GM18873 (cell line): Measurements from ENCODE around the gene PLSCR3.

Source experiments
- ATAC-seq: cut with Tn5 transposase; IDR thresholded peaks from one replicate; pipeline ENCODE4 v1.9.1; 2021; ENCODE audit warnings: mild to moderate bottlenecking, moderate library complexity, moderate number of reproducible peaks; ENCODE audit not compliant: unreplicated experiment, low FRiP score

PLSCR3 gene

DNA sequence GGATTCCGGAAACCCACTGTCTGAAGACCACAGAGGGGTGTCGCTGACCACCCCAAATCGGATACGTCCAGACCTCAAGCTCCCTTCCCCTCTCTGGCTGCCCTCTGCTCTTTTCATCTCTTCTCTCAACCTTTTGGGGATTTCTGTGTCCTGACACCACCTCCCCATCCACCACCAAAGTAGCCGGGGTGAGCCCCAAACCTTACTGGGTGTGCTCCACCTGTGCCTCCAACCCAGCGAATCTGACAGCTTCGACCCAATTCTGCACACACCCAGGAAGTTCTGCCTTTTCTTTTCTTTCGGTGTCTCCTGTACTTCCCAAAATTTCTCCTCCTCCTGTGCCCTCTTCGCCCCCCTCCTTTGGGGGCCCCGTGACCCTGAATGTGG, 41.8 kb downstream of the PLSCR3 start:
- no peak for ATAC-seq

DNA sequence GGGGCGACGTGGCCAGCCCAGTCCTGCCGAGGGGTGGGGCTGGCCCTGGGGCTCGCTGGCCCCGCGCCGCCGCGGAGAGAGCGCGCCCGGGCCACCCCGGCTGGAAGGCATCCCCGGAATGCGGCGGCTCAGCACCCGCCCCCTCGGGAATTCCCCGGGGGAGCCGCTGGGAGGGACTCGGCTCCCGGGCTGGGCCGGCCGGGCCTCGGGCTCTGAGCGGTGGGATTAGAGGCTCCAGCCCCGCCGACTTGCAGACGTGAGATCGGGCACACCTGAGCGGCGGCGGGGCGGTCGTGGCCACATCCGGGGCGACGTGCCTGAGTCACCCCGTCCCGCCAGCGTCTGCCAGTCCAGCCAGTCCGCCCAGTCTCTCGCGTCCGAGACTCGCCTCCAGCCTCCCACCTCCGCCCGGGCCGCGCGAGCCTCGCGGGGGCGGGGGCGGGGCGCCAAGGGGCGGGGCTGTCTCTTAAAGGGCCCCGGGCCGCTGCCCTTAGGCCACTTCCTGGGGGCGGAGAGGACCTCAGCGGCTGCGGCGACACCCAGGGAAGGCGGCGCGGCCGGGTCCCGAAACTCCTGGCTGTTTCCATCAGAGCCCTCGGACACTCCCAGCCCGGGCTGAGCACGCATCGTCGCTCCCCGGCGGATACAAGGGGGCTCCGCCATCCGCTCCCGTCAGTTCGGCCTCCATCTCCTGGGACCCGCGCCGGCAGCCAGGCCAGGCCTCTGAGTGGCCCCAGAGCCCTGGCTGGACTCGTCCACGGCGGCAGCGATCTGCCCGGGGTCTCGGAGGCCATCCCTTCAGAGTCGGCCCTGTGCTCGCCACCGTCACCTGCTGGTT, 42.4 kb downstream of the PLSCR3 start, which contains the start of gene KCTD11:
KCTD11 (plus strand) TSS at position 498 of the 838 bp plus-strand sequence.
- peak; percentile 50 for ATAC-seq

- ATAC-seq = no peak
Observed at GRCh38 chr17:7348478-7349242, 45.7 kb downstream of the PLSCR3 start.

- ATAC-seq = no peak
Observed at GRCh38 chr17:7347630-7348477, 46.5 kb downstream of the PLSCR3 start.

DNA sequence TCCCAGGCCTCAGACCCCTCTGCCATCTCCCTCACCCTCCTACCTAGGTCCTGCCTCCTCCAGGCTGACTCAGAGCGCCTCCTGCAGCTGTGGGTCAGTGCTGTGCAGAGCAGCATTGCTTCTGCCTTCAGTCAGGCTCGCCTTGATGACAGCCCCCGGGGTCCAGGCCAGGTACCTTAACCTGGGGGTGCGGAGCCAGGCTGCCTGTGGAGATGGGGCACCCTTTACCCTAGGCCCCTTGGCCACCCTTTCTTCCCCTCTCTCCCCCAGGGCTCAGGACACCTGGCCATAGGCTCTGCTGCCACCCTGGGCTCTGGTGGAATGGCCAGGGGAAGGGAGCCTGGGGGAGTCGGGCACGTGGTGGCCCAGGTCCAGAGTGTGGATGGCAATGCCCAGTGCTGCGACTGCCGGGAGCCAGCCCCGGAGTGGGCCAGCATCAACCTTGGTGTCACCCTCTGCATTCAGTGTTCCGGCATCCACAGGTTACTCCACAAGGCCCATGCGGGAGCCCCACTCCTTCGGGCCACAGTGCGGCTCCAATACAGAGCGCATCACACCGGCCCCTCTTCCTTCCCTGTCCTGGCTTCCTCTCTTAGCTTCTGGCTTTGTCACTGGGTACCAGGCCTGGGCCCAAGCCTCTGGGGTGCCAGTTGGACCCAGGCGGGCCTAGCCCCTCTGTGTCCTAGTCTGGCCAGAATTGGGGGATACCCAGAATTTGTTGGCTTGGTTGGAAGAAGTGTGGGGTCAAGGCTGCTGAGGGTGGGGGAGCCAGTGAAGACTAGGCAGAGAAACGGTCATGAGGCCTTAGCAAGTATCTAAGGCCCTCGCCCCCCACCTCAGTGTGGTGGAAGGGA, 47.3 kb downstream of the PLSCR3 start:
- no peak for ATAC-seq

DNA sequence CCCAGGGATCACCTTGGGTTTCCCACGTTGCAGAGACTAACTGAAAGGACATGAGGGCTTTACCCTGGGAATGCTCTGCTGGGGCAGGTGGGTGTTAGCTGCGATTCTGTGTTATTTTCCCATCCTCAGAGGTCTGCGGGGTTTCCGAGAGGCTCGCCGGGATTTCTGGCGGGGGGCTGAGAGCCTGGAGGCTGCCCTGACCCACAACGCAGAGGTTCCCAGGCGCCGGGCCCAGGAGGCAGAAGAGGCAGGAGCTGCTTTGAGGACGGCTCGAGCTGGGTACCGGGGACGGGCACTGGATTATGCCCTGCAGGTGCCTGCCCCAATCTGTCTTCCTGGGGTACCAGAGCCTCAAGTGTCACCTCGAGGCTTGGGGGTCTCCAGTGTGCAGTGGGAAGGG, 51.1 kb downstream of the PLSCR3 start:
- no peak for ATAC-seq

- no peak for ATAC-seq
Observed at GRCh38 chr17:7341842-7342241, 52.5 kb downstream of the PLSCR3 start.

DNA sequence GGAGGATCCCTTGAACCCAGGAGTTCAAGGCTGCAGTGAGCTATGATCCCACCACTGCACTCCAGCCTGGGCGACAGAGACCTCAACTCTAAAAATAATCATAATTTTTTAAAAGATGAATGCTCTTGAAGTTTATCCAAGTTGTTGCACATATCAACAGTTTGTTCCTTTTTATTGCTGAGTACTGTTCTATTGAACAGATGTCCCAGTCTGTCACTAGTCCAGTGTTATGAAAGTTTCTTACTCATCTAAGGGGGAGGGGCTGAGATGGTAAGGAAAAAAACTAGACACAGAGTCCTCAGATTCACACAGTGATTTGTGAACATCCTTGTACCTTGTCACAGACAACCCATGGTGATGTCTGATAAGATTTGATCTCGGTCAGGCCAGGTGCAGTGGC, 54.1 kb downstream of the PLSCR3 start:
- ATAC-seq = no peak
